ENCODE measurements around the gene SVEP1.

- TF ChIP-seq POLR2A (IDR thresholded peaks at IDR 0.05) (no peak), EP300 (IDR thresholded peaks at IDR 0.05) (no peak), CTCF (IDR thresholded peaks at IDR 0.05) (no peak)
Measured at GRCh38 chr9:110526426-110526825, 53.1 kb downstream of the SVEP1 start.
